ENCODE measurements around the gene ATP6V0E1.

DNA sequence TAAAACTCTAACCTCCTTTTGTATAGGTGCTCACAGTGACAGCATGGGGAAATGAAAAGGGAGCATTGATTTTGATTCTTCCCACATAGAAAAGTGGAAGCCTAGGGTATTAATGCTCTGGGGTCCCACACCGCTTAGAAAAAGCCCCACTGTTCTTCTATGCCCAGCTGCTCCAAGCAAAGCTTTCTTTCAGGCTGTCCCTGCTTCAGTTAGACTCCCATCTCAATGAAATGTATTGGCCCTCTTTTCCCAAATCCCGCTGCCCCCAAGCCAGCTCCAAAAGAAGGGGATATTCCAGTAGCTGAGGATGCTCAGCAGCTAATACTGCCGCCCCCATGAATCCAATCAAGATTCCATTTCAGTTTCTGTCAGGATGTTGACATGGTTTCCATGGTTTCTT is 55.6 kb downstream of the ATP6V0E1 start:
- TF ChIP-seq, protein P1, sequence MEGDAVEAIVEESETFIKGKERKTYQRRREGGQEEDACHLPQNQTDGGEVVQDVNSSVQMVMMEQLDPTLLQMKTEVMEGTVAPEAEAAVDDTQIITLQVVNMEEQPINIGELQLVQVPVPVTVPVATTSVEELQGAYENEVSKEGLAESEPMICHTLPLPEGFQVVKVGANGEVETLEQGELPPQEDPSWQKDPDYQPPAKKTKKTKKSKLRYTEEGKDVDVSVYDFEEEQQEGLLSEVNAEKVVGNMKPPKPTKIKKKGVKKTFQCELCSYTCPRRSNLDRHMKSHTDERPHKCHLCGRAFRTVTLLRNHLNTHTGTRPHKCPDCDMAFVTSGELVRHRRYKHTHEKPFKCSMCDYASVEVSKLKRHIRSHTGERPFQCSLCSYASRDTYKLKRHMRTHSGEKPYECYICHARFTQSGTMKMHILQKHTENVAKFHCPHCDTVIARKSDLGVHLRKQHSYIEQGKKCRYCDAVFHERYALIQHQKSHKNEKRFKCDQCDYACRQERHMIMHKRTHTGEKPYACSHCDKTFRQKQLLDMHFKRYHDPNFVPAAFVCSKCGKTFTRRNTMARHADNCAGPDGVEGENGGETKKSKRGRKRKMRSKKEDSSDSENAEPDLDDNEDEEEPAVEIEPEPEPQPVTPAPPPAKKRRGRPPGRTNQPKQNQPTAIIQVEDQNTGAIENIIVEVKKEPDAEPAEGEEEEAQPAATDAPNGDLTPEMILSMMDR (IDR thresholded peaks at IDR 0.05) = no peak
- no peak for TF ChIP-seq EP300 (IDR thresholded peaks at IDR 0.05)
- TF ChIP-seq POLR2A (IDR thresholded peaks at IDR 0.05) = no peak

Data from stomach (tissue), 4 donors.